MM.1S (cell line): ENCODE results near the gene SEPTIN1.

ENCODE experiments used
- DNase-seq: peaks from one replicate; pipeline ENCODE4 v3.0.0-alpha.2; 2015
- H2AFZ ChIP-seq: fragments of 300-600 bp; sonication (generic); 2 replicates; pipeline ENCODE4 v1.6.0; 2016; ENCODE audit warnings: antibody characterized with exemption, low read length
- H3F3A ChIP-seq: fragments of 300-600 bp; sonication (generic); 2 replicates; pipeline ENCODE4 v1.6.1; 2016; ENCODE audit warnings: mild to moderate bottlenecking, antibody characterized with exemption, low read length, moderate library complexity, mixed read lengths; ENCODE audit not compliant: insufficient read depth
- H3K27ac ChIP-seq: fragments of 300-600 bp; sonication (generic); 2 replicates; pipeline ENCODE4 v1.5.1; 2016; ENCODE audit warnings: mild to moderate bottlenecking, low read length
- H3K27me3 ChIP-seq: fragments of 300-600 bp; sonication (generic); replicated peaks from 2 replicates; pipeline ENCODE4 v1.6.0; 2016; ENCODE audit warnings: low read length; ENCODE audit not compliant: insufficient read depth
- H3K36me3 ChIP-seq: fragments of 300-600 bp; sonication (generic); replicated peaks from 2 replicates; pipeline ENCODE4 v1.6.1; 2016; ENCODE audit warnings: mild to moderate bottlenecking, low read length, mixed read lengths; ENCODE audit not compliant: insufficient read depth
- H3K4me1 ChIP-seq: fragments of 300-600 bp; sonication (generic); 2 replicates; pipeline ENCODE4 v1.6.1; 2016; ENCODE audit warnings: low read length, mixed read lengths
- H3K4me2 ChIP-seq: fragments of 300-600 bp; sonication (generic); 2 replicates; pipeline ENCODE4 v1.6.0; 2016; ENCODE audit warnings: low read depth, low read length
- H3K4me3 ChIP-seq: fragments of 300-600 bp; sonication (generic); 2 replicates; pipeline ENCODE4 v1.5.1; 2016; ENCODE audit warnings: low read length, mixed read lengths
- H3K79me2 ChIP-seq: fragments of 300-600 bp; sonication (generic); 2 replicates; pipeline ENCODE4 v1.6.1; 2016; ENCODE audit warnings: mixed run types, low read length, mixed read lengths
- H3K9ac ChIP-seq: fragments of 300-600 bp; sonication (generic); 2 replicates; pipeline ENCODE4 v1.6.1; 2016; ENCODE audit warnings: low read length, mixed read lengths
- H3K9me2 ChIP-seq: fragments of 300-600 bp; sonication (generic); replicated peaks from 2 replicates; pipeline ENCODE4 v1.6.1; 2016; ENCODE audit warnings: mild to moderate bottlenecking, low read length, mixed read lengths; ENCODE audit not compliant: insufficient read depth
- H3K9me3 ChIP-seq: fragments of 300-600 bp; sonication (generic); replicated peaks from 2 replicates; pipeline ENCODE4 v1.6.1; 2016; ENCODE audit warnings: mild to moderate bottlenecking, low read length, mixed read lengths; ENCODE audit not compliant: insufficient read depth
- H4K20me1 ChIP-seq: fragments of 300-600 bp; sonication (generic); 2 replicates; pipeline ENCODE4 v1.6.1; 2016; ENCODE audit warnings: mild to moderate bottlenecking, low read length, moderate library complexity, mixed read lengths; ENCODE audit not compliant: insufficient read depth
- CTCF ChIP-seq: fragments of 300-600 bp; sonication (generic); IDR thresholded peaks from 2 replicates; pipeline ENCODE4 v1.5.1; 2016; ENCODE audit warnings: antibody characterized with exemption, low read length, mixed read lengths
- EZH2 ChIP-seq: fragments of 300-600 bp; sonication (generic); optimal IDR thresholded peaks from 2 replicates; pipeline ENCODE3; 2017; ENCODE audit warnings: low read depth, mild to moderate bottlenecking, antibody characterized with exemption, low read length, mixed read lengths
- EZH2phosphoT487 ChIP-seq: fragments of 300-600 bp; sonication (generic); IDR thresholded peaks from 2 replicates; pipeline ENCODE4 v1.6.1; 2018; ENCODE audit warnings: antibody characterized with exemption, low read length

The SEPTIN1 gene

GRCh38 chr16:30375864-30376263 lies 6.5 kb downstream of the SEPTIN1 start:
- H3K9ac ChIP-seq = no peak overlapping the region
- peaks cover 25% of the 10 kb centered on the region for H3K4me1 ChIP-seq
- no peak overlapping the region for H3K4me2 ChIP-seq
- H3K27ac ChIP-seq = no peak overlapping the region
- no peaks in the 10 kb centered on the region for H3K9me2 ChIP-seq
- H3F3A ChIP-seq = peaks cover 34% of the 10 kb centered on the region
- H4K20me1 ChIP-seq = no peaks in the 10 kb centered on the region
- peaks cover 18% of the 10 kb centered on the region for H3K79me2 ChIP-seq
- DNase-seq = no peak
- H2AFZ ChIP-seq = no peak overlapping the region
- H3K4me3 ChIP-seq = no peak overlapping the region
- no peaks in the 10 kb centered on the region for H3K27me3 ChIP-seq
- TF ChIP-seq EZH2 = no peak
- TF ChIP-seq CTCF = no peak
- no peak for TF ChIP-seq EZH2phosphoT487
- no peaks in the 10 kb centered on the region for H3K9me3 ChIP-seq
- H3K36me3 ChIP-seq = no peaks in the 10 kb centered on the region

GRCh38 chr16:30374538-30374937 lies 7.8 kb downstream of the SEPTIN1 start, which contains the start of gene MYL11:
Gene MYL11 (plus strand): TSS chr16:30374802. CDS start chr16:30374858, 56 bp downstream.
- DNase-seq = no peak
- no peak within 1 kb of the TSS for H3K9ac ChIP-seq
- H3K27ac ChIP-seq = no peak within 1 kb of the TSS
- H3F3A ChIP-seq = peaks cover 22% of the 10 kb centered on the region
- no peaks in the 10 kb centered on the region for H3K27me3 ChIP-seq
- H3K9me2 ChIP-seq = no peaks in the 10 kb centered on the region
- H2AFZ ChIP-seq = no peak within 1 kb of the TSS
- H3K36me3 ChIP-seq = no peaks in the 10 kb centered on the region
- peaks cover 19% of the 10 kb centered on the region for H3K4me1 ChIP-seq
- TF ChIP-seq CTCF (no peak), EZH2phosphoT487 (no peak), EZH2 (no peak)
- peaks cover 9% of the 10 kb centered on the region for H3K79me2 ChIP-seq
- no peak within 1 kb of the TSS for H3K4me2 ChIP-seq
- H3K9me3 ChIP-seq = no peaks in the 10 kb centered on the region
- no peak within 1 kb of the TSS for H3K4me3 ChIP-seq
- H4K20me1 ChIP-seq = no peaks in the 10 kb centered on the region

GRCh38 chr16:30372725-30373124 lies 9.6 kb downstream of the SEPTIN1 start:
- Histone ChIP-seq H3K4me3 (no peak overlapping the region), H3K79me2 (peaks cover 22% of the 10 kb centered on the region), H3K4me1 (peaks cover 19% of the 10 kb centered on the region), H3K9ac (no peak overlapping the region), H3F3A (peaks cover 20% of the 10 kb centered on the region), H3K27ac (no peak overlapping the region), H3K9me3 (no peaks in the 10 kb centered on the region), H3K27me3 (no peaks in the 10 kb centered on the region), H3K9me2 (no peaks in the 10 kb centered on the region), H4K20me1 (peaks cover 11% of the 10 kb centered on the region), H3K36me3 (no peaks in the 10 kb centered on the region), H3K4me2 (no peak overlapping the region), H2AFZ (no peak overlapping the region)
- no peak for DNase-seq
- TF ChIP-seq EZH2phosphoT487 (no peak), CTCF (no peak), EZH2 (no peak)
